ENCODE measurements around the gene C7orf25.
"Not testable (repeated sequence)": the region's sequence is repeated elsewhere in the genome, so short reads cannot be mapped to it uniquely, and the experiment has no call there.

C7orf25 gene

DNA sequence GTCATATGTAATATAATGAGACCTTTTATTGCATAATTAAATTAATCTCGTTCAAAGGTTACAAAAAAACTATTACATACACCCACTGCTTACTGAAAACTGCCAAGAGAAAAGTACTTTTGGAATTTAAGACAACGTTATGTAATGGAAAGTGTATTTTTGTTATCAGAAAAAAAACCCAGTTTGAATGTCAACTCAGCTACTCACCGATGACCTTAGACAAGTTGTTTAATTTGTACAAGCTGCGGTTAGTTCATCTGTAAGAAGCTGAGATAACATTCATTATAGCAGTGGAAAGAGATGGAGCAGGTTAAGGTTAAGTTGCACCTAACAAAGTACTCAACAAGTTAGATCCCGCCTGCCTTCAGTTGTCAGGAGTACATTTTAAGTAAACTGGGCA lies 19.0 kb upstream of the C7orf25 start:
- no peak for DNase-seq

DNA sequence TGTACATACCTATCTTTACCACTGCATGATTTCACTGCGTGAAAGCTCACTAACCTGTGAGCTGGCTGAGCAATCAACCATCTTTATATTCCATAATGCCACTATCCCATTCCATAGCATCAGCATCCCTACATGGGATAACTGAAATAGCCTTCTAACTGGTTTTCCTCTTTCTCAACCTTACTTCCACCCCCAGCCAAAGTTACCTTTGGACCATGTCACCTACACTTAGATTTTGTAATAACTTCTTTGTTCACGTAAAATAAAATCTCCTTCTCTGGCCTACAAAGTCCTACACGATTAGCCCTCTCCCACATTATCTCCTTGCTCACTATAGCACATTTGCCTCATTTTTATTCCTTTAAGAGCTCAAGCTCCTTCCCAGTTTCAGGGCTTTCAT lies 17.6 kb upstream of the C7orf25 start:
- no peak for DNase-seq

DNA sequence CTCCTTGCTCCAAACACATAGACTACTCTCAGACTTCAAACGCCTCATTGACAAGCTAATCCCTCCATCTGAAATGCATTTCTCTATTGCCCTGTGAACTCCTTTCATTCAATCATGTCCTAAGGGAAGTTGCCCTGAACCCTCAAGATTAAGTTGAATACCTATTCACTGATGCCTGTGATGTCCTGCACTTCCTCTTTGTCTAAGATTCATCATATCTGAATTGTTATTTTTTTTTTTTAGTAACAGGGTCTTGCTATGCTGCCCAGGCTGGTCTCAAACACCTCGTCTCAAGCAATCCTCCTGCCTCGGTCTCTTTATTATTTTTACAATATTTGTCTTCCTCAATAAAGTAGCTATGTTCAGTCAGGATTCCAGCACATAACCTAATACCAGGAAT lies 16.9 kb upstream of the C7orf25 start:
- no peak for DNase-seq

DNA sequence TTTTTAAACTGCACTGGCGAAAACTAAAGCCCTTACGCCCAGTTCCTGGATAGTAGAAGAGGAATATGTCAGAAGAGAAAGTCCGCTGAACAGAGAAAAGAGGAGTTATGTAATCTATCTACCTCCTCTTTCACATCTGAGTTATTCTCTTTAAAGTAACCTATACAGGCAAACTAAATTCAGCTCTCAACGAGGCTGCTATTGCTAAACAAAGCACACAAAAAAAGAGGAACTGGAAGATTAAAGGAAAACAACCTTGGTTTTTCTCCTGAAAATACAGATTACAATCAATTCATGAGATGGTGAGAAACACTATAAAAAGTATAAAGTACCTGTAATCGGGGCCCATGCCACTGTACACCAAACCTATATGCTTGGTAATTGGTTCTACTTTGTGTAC lies 14.3 kb upstream of the C7orf25 start:
- no peak for DNase-seq

DNA sequence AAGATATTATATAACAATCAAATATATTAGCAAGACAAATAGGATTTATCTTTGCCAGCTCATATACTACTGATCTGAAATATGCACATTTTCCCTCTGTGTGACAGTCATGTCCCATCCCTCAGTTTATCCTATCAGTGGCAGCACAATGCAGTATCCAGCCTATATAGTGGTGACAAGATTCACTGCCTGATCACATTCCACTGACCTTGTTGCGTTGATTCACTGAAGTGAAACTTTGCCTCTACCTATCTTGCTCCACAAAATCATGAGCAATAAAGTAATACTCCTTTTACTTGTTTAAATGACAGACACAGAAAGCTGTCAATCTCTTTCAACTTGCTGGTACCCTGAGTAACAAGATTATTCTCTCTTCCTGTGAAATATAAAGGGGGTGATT lies 13.8 kb upstream of the C7orf25 start:
- no peak for DNase-seq

DNA sequence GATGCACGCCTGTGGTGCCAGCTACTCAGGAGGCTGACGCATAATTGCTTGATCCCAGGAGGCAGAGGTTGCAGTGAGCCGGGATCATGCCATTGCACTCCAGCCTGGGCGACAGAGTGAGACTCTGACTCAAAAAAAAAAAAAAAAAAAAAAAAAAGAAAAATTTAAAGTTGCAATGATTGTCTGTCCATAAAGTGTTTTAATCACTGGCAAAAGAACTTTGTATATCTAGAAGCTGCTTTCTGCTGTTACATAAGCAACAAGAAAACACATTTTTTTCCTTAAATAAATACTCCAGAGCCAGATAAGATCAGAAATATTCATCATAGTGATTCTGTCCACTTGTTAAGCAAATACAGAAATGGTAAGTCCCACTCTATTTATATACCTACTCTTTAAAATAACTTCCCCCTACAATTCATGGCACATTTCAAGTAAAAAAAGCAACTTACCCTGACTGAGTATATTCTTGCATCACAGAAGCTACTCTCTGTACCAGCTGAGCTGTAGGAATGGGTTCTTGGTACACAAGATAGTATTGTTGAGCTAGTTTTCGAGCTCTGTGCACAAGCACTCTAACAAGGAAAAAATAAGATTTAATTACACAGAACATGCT lies 12.5 kb upstream of the C7orf25 start:
- DNase-seq: no peak

DNA sequence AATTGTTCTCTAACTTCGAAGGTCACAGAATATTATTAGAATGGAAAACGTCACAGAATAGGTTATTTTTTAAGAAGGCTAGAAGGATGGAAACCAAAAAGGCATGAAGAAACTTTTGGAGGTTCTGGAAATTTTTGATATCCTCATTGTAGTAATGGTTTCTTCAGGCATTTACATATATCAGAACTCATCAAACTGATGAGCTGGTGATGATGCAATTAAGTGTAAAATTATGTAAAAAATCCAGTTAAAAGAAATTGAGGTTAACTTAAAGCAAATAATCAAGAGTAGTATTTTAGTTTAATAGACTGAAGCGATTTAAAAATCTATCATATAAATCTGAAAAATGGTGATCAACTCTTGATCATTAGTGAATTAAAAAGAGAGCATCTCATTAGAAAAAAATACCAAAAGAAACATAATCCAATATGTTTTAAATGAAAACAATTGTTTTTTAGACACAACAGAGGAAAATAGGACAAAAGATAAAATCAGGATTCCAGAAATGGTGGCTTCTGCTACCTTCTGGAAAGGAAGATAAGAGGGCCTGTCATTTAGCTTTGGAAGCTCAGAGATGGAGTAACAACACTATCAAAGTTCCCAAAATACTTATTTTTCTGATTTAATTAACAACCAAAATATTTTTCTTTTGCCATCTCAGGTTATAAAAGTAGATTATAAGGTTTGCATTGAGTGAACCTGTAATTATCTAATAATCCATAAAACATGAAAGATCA lies 10.3 kb upstream of the C7orf25 start:
- DNase-seq: no peak

DNA sequence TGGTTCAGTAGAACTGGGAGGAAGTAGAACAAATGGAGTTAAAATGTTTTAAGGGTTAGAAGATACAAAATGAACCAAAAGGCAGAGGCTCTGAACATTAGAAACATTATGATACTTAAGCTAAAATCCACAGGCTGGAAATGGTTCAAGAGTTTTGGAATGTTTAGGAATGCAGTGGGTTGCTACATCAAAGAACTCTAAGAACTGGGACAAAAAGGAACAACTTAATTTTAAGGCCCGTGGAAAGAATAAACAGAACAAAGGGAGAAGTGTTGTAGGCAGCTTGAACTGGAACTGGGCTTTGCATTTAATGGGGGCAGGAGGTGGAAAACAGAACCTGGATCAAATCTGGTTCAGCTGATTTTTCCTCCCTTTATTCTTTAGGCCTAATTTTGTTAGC lies 3.5 kb upstream of the C7orf25 start:
- DNase-seq: no peak

DNA sequence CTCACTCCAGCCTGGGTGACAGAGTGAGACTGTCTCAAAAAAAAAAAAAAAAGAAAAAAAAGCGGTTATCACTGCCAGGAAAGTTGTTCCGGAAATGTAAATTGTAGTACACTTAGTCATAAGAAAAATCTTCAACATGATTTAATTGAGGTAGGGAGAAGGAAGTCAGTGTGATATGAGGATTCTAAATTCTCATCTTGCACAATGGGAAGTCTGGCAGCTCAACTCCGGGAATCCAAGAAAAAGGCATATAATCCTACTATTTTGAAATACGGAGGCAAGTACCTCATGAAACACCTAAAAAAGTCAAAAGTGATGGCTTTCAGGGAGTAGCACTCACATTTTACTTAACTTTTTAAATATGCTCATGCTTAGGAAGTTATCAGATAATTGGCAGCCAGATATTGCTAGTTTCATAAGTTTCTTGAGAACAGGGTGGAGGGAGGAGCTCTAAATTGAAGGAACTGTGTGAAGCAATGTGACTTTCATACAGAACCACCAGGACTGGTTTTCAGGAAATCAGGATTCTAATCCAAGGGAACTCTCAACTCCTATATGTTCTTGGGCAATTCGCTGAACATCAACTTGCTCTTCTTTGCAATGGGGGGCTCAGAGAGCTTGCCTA lies 2.7 kb upstream of the C7orf25 start:
- DNase-seq: no peak

DNA sequence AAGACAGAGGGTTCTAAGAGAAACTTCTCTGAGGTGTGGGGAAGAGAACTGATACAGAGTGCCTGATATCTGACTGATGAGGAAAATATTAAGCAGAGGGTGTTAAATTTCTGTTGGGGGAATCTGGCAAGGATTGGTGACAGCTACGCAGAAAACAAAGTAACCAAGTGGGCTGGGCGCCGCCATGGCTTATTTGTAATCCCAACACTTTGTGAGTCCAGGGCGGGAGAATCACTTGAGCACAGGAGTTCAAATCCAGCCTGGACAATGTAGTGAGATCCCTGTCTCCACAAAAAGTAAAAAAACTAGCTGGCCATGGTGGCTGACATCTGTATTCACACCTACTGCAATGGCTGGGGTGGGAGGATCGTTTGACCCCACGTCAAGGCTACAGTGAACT lies 2.1 kb upstream of the C7orf25 start:
- no peak for DNase-seq

DNA sequence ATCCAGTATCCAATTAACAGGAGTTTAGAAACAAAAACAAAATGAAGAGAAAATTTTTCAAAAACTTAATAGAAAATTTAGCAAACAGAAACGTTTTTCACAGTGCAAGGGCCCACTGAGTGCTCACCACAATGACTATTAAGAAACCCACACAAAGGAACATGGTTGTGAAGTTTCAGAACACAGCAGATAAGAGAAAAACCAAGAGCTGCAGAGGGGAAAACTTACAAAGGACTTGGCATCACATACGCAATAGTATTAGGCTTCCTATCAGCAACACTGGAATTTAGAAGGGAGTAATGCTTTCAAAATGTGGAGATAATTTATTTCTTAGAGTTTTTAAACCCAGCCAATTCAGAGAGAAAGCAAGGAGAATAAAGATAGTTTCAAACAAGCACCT lies 1.7 kb upstream of the C7orf25 start:
- DNase-seq: no peak

DNA sequence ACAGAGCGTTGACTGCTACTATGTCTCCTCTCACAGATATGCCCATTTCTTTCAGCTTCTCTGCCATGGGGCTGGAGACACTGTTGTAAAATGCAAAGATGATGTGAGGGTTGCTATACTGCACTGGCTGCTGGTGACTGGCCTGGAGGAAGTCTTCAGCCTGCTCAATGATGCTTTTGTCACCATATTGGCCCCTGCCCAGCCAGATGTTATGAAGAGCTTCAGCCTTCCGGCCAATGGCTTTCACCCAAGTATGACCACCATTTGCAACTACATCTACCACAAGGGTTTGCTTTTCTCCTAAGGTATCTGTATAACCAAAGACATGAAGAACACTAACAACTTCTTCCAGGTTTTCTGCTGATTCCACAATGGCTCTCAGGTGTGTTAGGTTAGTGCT lies 1.6 kb downstream of the C7orf25 start:
- DNase-seq: peak in 29 of 56 donors; percentile 3 to 71 (median 27)

DNA sequence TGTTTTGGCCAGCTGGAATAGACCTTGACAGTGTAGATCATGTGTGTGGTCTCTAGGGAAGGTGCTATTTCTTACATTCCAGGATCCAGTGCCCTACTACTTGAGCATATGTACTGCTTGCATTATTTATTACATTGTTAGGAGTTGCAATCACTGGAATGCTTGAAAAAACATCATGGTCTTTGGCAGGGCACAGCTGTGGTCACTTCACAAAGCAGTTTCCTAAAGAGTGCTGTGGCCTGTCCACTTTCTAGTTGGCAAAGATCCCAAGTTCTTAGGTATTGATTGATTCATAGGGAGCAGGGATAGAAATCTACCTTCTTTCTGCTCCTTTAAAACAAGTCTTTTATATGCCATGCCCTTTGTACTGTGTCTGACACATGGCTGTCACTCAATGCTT lies 4.6 kb downstream of the C7orf25 start:
- DNase-seq: no peak

DNA sequence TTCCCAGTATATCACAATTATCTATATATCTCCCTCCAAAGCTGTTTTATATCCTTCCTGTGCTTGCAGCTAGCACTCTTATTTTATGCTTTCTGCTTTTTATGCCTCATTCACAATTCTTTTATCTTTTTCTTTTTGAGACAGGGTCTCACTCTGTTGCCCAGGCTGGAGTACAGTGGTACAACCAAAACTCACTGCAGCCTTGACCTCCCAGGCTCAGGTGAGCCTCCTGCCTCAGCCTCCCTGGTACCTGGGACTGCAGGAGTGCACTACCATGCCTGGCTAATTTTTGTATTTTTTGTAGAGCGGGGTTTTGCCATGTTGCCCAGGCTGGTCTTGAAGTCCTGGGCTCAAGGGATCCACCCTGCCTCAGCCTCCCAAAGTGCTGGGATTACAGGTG lies 5.7 kb downstream of the C7orf25 start:
- DNase-seq: no peak

DNA sequence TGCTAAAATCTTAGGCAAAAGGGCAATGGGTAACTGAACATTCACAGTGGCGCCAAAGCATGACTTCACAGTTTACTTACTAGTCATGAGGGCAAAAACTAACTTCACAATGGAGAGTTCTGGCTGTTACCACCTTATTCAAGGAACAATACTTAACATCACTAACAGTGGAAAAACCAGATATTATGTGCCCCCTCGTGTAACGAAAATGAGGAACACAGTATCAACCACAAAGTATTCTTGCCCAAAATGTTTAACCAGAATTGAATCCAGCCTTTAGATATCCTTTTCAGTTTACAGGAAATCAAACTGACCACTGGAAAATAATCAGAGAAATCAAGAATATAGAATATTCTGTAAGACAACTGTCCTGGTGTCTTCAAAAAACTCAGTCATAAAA lies 9.5 kb downstream of the C7orf25 start:
- DNase-seq: no peak

DNA sequence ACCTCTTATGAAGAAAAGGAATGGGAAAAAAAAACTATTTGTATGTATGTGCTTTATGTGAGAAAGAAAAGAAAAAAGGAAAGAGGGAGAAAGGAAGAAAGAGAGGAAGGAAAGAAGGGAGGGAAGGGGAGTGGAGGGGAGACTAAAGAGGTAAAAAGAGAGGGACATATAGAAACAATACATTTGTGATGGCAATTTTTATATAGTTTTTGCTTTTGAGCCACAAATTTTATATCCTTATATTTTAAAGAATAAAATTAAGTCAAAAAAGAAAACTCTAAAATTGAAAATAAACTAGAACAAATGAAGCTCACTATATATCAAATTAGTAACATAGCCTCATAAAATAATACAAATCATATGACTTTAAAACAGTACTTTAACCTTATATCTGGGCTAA lies 11.0 kb downstream of the C7orf25 start:
- DNase-seq: no peak

DNA sequence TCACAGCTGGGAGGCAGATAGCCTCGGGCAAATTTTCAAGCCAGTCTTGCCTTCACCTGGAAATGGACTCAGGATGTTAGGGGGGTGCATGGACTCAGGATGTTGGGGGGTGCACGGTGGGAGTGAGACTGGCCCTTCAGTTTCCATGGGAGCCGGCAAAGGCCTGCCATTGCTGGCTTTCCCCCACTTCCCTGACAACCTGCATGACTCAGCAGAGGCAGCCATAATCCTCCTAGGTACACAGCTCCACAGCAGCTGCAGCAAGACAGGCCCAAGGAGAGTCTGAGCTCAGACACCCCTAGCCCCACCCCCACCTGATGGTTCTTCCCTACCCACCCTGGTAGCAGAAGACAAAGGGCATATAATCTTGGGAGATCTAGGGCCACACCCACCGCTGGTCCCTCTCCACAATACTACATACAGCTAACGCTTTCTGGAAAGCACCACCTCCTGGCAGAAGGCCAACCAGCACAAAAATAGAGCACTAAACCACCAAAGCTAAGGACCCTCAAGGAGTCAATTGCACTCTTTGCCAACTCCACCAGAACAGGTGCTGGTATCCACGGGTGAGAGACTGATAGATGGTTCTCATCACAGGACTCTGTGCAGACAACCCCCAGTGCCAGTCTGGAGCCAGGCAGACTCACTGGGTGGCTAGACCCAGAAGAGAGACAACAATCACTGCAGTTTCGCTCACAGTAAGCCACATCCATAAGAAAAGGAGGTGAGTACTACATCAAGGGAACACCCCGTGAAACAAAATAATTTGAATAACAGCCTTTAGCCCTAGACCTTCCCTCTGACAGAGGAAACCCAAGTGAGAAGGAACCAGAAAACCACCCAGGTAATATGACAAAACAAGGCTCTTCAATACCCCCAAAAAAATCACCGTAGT lies 18.3 kb downstream of the C7orf25 start:
- DNase-seq: no peak

DNA sequence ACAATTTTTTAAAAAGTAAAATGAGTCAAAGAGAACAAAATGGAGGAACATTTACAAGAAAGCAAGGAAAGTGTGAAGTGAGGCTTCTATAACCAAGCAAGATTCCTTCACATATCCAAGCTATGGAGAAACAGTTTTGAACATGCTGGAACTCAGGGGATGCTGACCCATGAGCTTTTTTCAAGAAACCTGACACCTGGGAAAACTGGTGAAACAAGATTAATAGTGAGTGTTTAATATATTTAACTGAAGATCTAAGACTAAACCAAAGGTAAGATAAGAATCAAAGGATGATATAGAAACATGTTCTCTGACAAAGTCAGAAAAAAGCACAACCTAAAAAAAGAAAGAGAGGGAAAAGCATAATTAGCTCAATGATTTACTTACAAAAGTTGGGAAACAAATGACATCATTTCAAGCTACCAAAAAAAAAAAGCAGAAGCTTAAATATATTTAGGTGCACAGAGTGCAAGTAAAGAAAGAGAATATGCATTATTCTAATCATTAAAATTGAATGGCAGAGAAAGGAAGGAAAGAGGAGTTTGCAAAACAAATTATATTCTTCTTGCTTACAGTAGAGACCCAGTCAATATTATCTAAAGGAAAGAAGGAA lies 24.9 kb downstream of the C7orf25 start:
- DNase-seq: no peak

DNA sequence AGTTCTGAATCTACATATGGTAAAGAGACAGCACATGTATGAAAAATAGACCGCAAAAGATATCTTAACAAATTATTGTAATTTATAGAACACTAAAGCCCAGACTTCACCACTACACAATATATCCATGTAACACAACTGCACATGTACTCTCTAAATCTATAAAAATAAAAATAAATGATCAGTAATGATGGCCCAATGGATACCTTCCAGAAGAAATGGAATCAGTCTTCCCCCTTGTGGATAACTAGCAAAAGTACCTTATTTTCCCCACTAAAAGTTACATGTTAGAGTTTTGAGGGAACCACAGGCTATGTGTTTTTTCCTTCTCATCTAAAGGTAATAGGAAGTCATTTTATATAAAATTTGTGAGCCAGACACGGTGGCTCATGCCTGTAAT lies 25.7 kb downstream of the C7orf25 start:
- DNase-seq: no peak

DNA sequence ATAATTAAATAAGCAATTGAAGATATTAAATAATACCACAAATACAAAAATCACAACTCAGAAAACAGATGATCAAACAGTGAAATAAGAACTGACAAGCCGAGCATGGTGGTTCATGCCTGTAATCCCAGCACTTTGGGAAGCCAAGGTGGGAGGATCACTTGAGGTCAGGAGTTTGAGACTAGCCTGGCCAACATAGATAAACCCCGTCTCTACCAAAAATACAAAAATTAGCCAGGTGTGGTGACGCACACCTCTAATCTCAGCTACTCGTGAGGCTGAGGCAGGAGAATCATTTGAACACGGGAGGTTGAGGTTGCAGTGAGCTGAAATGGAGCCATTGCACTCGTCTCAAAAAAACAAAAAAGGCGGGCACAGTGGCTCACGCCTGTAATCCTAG lies 26.7 kb downstream of the C7orf25 start:
- not testable (repeated sequence) for DNase-seq

DNA sequence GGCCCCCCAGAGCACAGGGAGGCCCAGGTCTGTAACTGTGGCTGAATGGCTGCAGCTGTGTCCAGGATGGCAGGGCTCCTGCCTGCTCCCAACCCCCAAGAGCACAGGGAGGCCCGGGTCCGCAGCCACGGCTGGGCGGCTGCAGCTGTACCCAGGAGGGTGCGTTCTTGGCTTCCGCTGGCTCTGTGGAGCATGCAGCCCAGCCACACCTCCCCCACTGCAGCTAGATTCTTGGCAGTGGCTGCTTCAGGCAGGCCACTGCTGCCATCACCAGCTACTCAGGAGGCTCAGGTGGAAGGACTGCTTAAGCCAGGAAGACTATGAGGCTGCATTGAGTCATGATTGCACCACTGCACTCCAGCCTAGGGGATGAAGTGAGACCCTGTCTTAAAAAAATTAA lies 27.9 kb downstream of the C7orf25 start:
- DNase-seq: peak in 11 of 56 donors; percentile 4 to 43 (median 19)

DNA sequence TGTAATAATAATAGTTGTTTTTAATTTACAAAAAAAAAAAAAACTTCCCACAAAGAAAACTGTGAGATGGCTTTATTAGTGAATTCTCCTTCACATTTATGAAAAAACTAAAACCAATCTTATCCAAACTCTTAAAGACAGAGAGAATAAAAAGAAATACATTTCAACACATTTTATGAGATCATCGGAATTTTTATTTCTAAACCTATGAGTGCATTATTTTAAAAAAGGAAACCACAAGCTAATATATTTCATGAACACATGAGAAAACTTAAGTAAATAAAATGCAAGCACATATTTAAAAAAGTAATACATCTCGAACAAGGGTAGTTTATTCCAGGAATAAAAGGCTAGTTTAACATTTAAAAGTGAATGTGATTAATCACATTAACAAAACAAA lies 31.5 kb downstream of the C7orf25 start:
- DNase-seq: no peak
